DMS53 treated with DMSO at 0.1 percent for 48 hours (cell line): Measurements from ENCODE around the gene IFT27.
"Not testable (repeated sequence)": the region's sequence is repeated elsewhere in the genome, so short reads cannot be mapped to it uniquely, and the experiment has no call there.

Experiments
- DNase-seq: peaks from one replicate; lab custom pipeline; 2025; ENCODE audit not compliant: unreplicated experiment; lab: John Stamatoyannopoulos, UW

IFT27 gene

GRCh38 chr22:36765131-36765942, 10.6 kb downstream of the IFT27 start:
- no peak for DNase-seq

GRCh38 chr22:36764641-36765040, 11.3 kb downstream of the IFT27 start:
- DNase-seq: no peak

GRCh38 chr22:36764060-36764459, 11.9 kb downstream of the IFT27 start:
- no peak for DNase-seq

GRCh38 chr22:36763576-36763975, 12.3 kb downstream of the IFT27 start:
- DNase-seq: no peak

GRCh38 chr22:36762687-36763260, 13.1 kb downstream of the IFT27 start:
- DNase-seq: no peak

GRCh38 chr22:36761553-36762240, 14.2 kb downstream of the IFT27 start:
- DNase-seq: no peak

GRCh38 chr22:36760786-36761185, 15.1 kb downstream of the IFT27 start:
- no peak for DNase-seq

- DNase-seq: no peak
These were observed 16.3 kb downstream of the IFT27 start for GRCh38 chr22:36759481-36760159.

GRCh38 chr22:36758792-36759271, 17.1 kb downstream of the IFT27 start:
- no peak for DNase-seq

GRCh38 chr22:36757668-36758211, 18.2 kb downstream of the IFT27 start:
- DNase-seq: no peak

- no peak for DNase-seq
These were observed 18.9 kb downstream of the IFT27 start for GRCh38 chr22:36756746-36757655.

- DNase-seq: no peak
These were observed 19.9 kb downstream of the IFT27 start for GRCh38 chr22:36756031-36756430.

GRCh38 chr22:36755316-36755715, 20.6 kb downstream of the IFT27 start:
- no peak for DNase-seq

- DNase-seq: not testable (repeated sequence)
These were observed 21.0 kb downstream of the IFT27 start for GRCh38 chr22:36754881-36755280.

- no peak for DNase-seq
These were observed 22.0 kb downstream of the IFT27 start for GRCh38 chr22:36753916-36754315.

- DNase-seq: no peak
These were observed 22.7 kb downstream of the IFT27 start for GRCh38 chr22:36753120-36753802.

- no peak for DNase-seq
These were observed 29.4 kb downstream of the IFT27 start for GRCh38 chr22:36746375-36746970.

GRCh38 chr22:36745301-36745995, 30.5 kb downstream of the IFT27 start:
- no peak for DNase-seq
